Thyroid gland (tissue), 4 donors: ENCODE measurements around the gene NPW.

Experiments used
- CTCF ChIP-seq, 6 experiments: fragments of 200-600 bp in 3 of 6; fragments of 450-650 bp in 3 of 6; sonication (generic) in 3 of 6; IDR thresholded peaks; one replicate each; pipeline ENCODE4 v1.5.1; 2016 to 2019; ENCODE audit warnings: antibody characterized with exemption in 6 of 6, mild to moderate bottlenecking in 2 of 6, inconsistent platforms in 1 of 6, moderate library complexity in 1 of 6
- POLR2A ChIP-seq, 2 donors: fragments of 450-650 bp; IDR thresholded peaks; one replicate each; pipeline ENCODE4 v1.6.1; 2017; ENCODE audit warnings: antibody characterized with exemption in 2 of 2, mild to moderate bottlenecking in 2 of 2, moderate library complexity in 1 of 2

GRCh38 chr16:2045965-2046892 is 26.6 kb downstream of the NPW start:
- no peak for TF ChIP-seq CTCF (IDR thresholded peaks at IDR 0.05)
- TF ChIP-seq POLR2A (IDR thresholded peaks at IDR 0.05), result no peak
